ENCODE results near the gene INSM2. TPM values are rescaled to one million over a fixed set of nuclear protein-coding genes. Genes with fewer than 3 reads are reported as not detected.

Gene INSM2, protein sequence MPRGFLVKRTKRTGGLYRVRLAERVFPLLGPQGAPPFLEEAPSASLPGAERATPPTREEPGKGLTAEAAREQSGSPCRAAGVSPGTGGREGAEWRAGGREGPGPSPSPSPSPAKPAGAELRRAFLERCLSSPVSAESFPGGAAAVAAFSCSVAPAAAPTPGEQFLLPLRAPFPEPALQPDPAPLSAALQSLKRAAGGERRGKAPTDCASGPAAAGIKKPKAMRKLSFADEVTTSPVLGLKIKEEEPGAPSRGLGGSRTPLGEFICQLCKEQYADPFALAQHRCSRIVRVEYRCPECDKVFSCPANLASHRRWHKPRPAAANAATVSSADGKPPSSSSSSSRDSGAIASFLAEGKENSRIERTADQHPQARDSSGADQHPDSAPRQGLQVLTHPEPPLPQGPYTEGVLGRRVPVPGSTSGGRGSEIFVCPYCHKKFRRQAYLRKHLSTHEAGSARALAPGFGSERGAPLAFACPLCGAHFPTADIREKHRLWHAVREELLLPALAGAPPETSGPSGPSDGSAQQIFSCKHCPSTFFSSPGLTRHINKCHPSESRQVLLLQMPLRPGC
- under 1 TPM in 1 of 2 experiments, not detected in 1; 0.07 TPM for total RNA-seq
- not detected for polyA plus RNA-seq

- Mint-ChIP-seq H3K36me3 (peaks cover 7 to 9% (median 9%) of the 10 kb centered on the region in 3 donors), H3K4me1 (peaks cover 7 to 20% (median 7%) of the 10 kb centered on the region in 3 donors), H3K4me3 (peak within 1 kb of the TSS; percentile 76 to 89 (median 80)), H3K9me3 (no peaks in the 10 kb centered on the region), H3K27me3 (peaks cover 38 to 56% of the 10 kb centered on the region in 2 donors), H3K27ac (no peak within 1 kb of the TSS)
- H3K4me3 ChIP-seq (ENCODE audit: low read length) = peak within 1 kb of the TSS; percentile 15
- ChIA-PET CTCF (interaction anchor here (0.9 kb wide), 1 partner anchor 10 kb away, joined by 3 read pairs; no protein-coding TSS in a partner anchor), POLR2A (no interaction called here)
- H3K4me1 ChIP-seq (ENCODE audit: insufficient read depth, low read length) = peaks cover 15% of the 10 kb centered on the region
- H3K36me3 ChIP-seq (ENCODE audit: insufficient read depth, low read length) = no peaks in the 10 kb centered on the region
- H3K9me3 ChIP-seq (ENCODE audit: low read length) = no peaks in the 10 kb centered on the region
- no peak within 1 kb of the TSS for H3K27ac ChIP-seq (ENCODE audit: low read depth, low read length)
- peaks cover 21% of the 10 kb centered on the region for H3K27me3 ChIP-seq (ENCODE audit: insufficient read depth, low read length, poor library complexity, severe bottlenecking)
- peak; percentile 11 to 52 (median 23) for DNase-seq
Observed at GRCh38 chr14:35533357-35534207, at the start of gene INSM2. Gene INSM2 (plus strand): TSS chr14:35534164. CDS start chr14:35534253, 89 bp downstream.

DNA sequence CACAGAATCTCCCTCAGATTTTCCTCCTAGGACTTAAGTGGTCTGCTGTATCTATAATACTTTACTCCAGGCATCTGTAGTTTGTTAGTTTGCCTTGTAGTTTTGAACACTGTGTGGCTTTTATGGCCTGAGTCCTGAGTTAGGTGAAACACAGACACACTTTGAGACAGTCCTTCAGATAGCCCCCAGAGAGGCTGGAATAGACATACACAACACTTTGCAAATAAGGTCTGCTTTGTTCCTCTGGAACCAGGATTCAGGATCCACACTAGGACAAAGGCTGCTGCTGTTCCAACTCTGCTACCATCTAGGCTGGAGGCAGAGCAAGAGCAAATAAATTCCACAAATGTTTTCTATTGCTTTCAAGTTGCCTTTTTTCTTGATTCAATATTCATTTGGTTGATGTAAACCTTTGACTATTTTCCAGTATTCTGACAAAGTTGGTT lies 41.4 kb upstream of the INSM2 start:
- DNase-seq = no peak

DNA sequence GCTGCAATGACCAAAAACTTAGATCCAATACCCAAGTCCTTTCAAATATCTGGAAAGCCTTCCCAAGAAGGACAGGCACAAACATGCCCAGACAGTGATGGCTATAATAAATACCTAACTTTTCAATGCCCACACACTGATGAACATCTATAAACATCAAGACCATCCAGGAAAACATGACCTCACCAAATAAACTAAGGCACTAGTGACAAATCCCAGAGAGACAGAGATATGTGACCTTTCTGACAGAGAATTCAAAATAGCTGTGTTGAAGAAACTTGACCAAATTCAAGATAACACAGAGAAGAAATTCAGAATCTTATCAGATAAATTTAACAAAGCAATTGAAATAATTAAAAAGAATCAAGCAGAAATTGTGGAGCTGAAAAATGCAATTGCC lies 38.7 kb upstream of the INSM2 start:
- ChIA-PET POLR2A (no interaction called here), CTCF (no interaction called here)
- H3K4me3 ChIP-seq (ENCODE audit: low read length) = no peak overlapping the region
- no peak for DNase-seq
- Mint-ChIP-seq H3K4me1 (no peaks in the 10 kb centered on the region), H3K36me3 (peaks cover 0 to 21% (median 0%) of the 10 kb centered on the region in 3 donors), H3K27ac (no peak overlapping the region), H3K4me3 (no peak overlapping the region), H3K27me3 (peaks cover 23 to 66% of the 10 kb centered on the region in 2 donors), H3K9me3 (peaks cover 16 to 21% (median 20%) of the 10 kb centered on the region in 5 donors)
- H3K36me3 ChIP-seq (ENCODE audit: insufficient read depth, low read length) = no peaks in the 10 kb centered on the region
- no peaks in the 10 kb centered on the region for H3K9me3 ChIP-seq (ENCODE audit: low read length)
- H3K4me1 ChIP-seq (ENCODE audit: insufficient read depth, low read length) = no peaks in the 10 kb centered on the region
- no peak overlapping the region for H3K27ac ChIP-seq (ENCODE audit: low read depth, low read length)
- no peaks in the 10 kb centered on the region for H3K27me3 ChIP-seq (ENCODE audit: insufficient read depth, low read length, poor library complexity, severe bottlenecking)

More for the DNA sequence above, 41.4 kb upstream of the INSM2 start:
- Histone ChIP-seq H3K9me3 (ENCODE audit: low read length) (no peaks in the 10 kb centered on the region), H3K27ac (ENCODE audit: low read depth, low read length) (no peak overlapping the region), H3K36me3 (ENCODE audit: insufficient read depth, low read length) (no peaks in the 10 kb centered on the region), H3K4me1 (ENCODE audit: insufficient read depth, low read length) (no peaks in the 10 kb centered on the region), H3K4me3 (ENCODE audit: low read length) (no peak overlapping the region), H3K27me3 (ENCODE audit: insufficient read depth, low read length, poor library complexity, severe bottlenecking) (no peaks in the 10 kb centered on the region)
- H3K27me3 Mint-ChIP-seq = peaks cover 19 to 47% of the 10 kb centered on the region in 2 donors
- H3K4me3 Mint-ChIP-seq = no peak overlapping the region
- H3K4me1 Mint-ChIP-seq = no peaks in the 10 kb centered on the region
- CTCF ChIA-PET = no interaction called here
- no peak overlapping the region for H3K27ac Mint-ChIP-seq
- H3K36me3 Mint-ChIP-seq = peaks cover 0 to 21% (median 0%) of the 10 kb centered on the region in 3 donors
- POLR2A ChIA-PET = no interaction called here
- H3K9me3 Mint-ChIP-seq = peaks cover 14 to 21% (median 18%) of the 10 kb centered on the region in 5 donors

DNA sequence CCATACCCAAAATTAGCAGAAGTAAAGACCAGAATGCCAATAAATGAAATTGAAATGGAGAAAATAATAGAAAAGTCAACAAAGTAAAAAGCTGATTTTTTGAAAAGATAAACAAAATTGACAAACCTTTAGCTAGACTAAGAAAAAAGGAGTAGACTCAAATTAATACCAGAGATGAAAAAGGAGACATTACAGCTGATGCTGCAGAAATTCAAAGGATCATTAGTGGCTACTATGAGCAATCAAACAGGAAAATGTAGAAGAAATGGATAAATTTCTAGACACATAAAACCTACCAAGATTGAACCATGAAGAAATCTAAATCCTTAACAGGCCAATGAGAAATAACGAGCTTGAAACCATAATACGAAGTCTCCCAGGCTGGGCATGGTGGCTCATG lies 34.8 kb upstream of the INSM2 start:
- Mint-ChIP-seq H3K36me3 (peaks cover 0 to 3% (median 0%) of the 10 kb centered on the region in 3 donors), H3K27ac (no peak overlapping the region), H3K4me1 (no peaks in the 10 kb centered on the region), H3K4me3 (no peak overlapping the region), H3K27me3 (peaks cover 19 to 54% of the 10 kb centered on the region in 2 donors), H3K9me3 (peaks cover 0 to 7% (median 5%) of the 10 kb centered on the region in 5 donors)
- DNase-seq = no peak
- Histone ChIP-seq H3K27me3 (ENCODE audit: insufficient read depth, low read length, poor library complexity, severe bottlenecking) (no peaks in the 10 kb centered on the region), H3K4me3 (ENCODE audit: low read length) (no peak overlapping the region), H3K9me3 (ENCODE audit: low read length) (no peaks in the 10 kb centered on the region), H3K36me3 (ENCODE audit: insufficient read depth, low read length) (no peaks in the 10 kb centered on the region), H3K27ac (ENCODE audit: low read depth, low read length) (no peak overlapping the region), H3K4me1 (ENCODE audit: insufficient read depth, low read length) (no peaks in the 10 kb centered on the region)
- ChIA-PET CTCF (no interaction called here), POLR2A (no interaction called here)

DNA sequence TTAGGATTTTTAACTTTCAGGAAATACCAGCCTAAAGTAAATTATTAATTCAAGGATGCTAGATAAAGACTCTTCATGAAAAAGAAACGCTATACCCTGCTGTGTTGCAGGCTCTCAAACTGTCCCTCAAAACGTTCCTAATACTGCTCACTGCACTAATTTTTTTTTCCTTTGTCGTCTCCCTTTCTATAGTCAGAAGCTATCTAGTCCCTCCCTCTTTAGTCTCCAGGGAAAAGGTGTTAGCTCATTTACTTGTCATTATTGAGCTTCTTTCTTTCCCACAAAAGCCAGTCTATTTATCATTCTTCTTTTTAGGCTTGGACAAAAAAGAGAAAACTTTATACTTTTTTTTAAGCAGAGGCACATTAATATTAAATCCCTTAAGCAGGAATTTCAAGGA lies 30.3 kb upstream of the INSM2 start:
- H3K4me1 ChIP-seq (ENCODE audit: insufficient read depth, low read length) = no peaks in the 10 kb centered on the region
- no peak overlapping the region for H3K27ac Mint-ChIP-seq
- no peak overlapping the region for H3K4me3 ChIP-seq (ENCODE audit: low read length)
- H3K27me3 Mint-ChIP-seq = peaks cover 11 to 28% of the 10 kb centered on the region in 2 donors
- CTCF ChIA-PET = no interaction called here
- no peak for DNase-seq
- no peaks in the 10 kb centered on the region for H3K27me3 ChIP-seq (ENCODE audit: insufficient read depth, low read length, poor library complexity, severe bottlenecking)
- H3K36me3 ChIP-seq (ENCODE audit: insufficient read depth, low read length) = no peaks in the 10 kb centered on the region
- no peak overlapping the region for H3K27ac ChIP-seq (ENCODE audit: low read depth, low read length)
- no peaks in the 10 kb centered on the region for H3K36me3 Mint-ChIP-seq
- no peaks in the 10 kb centered on the region for H3K4me1 Mint-ChIP-seq
- POLR2A ChIA-PET = no interaction called here
- H3K9me3 ChIP-seq (ENCODE audit: low read length) = no peaks in the 10 kb centered on the region
- H3K4me3 Mint-ChIP-seq = no peak overlapping the region
- H3K9me3 Mint-ChIP-seq = peaks cover 0 to 7% (median 5%) of the 10 kb centered on the region in 5 donors

- H3K4me1 ChIP-seq (ENCODE audit: insufficient read depth, low read length) = no peaks in the 10 kb centered on the region
- no peaks in the 10 kb centered on the region for H3K9me3 ChIP-seq (ENCODE audit: low read length)
- H3K4me3 ChIP-seq (ENCODE audit: low read length) = no peak overlapping the region
- H3K36me3 ChIP-seq (ENCODE audit: insufficient read depth, low read length) = no peaks in the 10 kb centered on the region
- CTCF ChIA-PET = no interaction called here
- Mint-ChIP-seq H3K36me3 (no peaks in the 10 kb centered on the region), H3K9me3 (peaks cover 0 to 7% (median under 1%) of the 10 kb centered on the region in 5 donors), H3K4me3 (no peak overlapping the region), H3K27me3 (peaks cover 8 to 21% of the 10 kb centered on the region in 2 donors), H3K4me1 (no peaks in the 10 kb centered on the region), H3K27ac (no peak overlapping the region)
- no peak for DNase-seq
- POLR2A ChIA-PET = no interaction called here
- no peak overlapping the region for H3K27ac ChIP-seq (ENCODE audit: low read depth, low read length)
- no peaks in the 10 kb centered on the region for H3K27me3 ChIP-seq (ENCODE audit: insufficient read depth, low read length, poor library complexity, severe bottlenecking)
Observed at GRCh38 chr14:35504260-35504659, 29.7 kb upstream of the INSM2 start.

DNA sequence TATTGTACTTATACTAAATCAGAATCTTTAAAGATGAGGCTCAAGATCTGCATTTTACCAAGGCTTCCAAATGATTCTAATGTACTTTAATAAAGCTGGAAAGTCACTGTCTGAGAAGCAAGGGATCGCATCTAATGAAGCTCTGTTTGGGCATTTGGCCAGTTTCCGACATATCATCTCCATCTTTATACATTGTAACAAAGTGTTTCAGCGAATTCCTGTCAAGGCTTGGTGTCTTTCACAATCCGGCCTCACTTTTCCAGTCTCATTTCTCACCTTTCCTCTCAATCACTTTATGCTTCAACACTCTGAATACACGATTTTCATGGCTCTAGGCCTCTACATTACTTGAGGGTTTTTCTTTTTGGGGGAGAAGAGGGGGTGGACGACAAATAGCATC lies 27.5 kb upstream of the INSM2 start:
- Histone ChIP-seq H3K4me1 (ENCODE audit: insufficient read depth, low read length) (no peaks in the 10 kb centered on the region), H3K27ac (ENCODE audit: low read depth, low read length) (no peak overlapping the region), H3K36me3 (ENCODE audit: insufficient read depth, low read length) (no peaks in the 10 kb centered on the region), H3K9me3 (ENCODE audit: low read length) (no peaks in the 10 kb centered on the region), H3K4me3 (ENCODE audit: low read length) (no peak overlapping the region), H3K27me3 (ENCODE audit: insufficient read depth, low read length, poor library complexity, severe bottlenecking) (no peaks in the 10 kb centered on the region)
- Mint-ChIP-seq H3K27me3 (peaks cover 0 to 7% of the 10 kb centered on the region in 2 donors), H3K4me3 (no peak overlapping the region), H3K36me3 (no peaks in the 10 kb centered on the region), H3K27ac (no peak overlapping the region), H3K4me1 (no peaks in the 10 kb centered on the region), H3K9me3 (no peaks in the 10 kb centered on the region)
- DNase-seq = no peak
- ChIA-PET CTCF (no interaction called here), POLR2A (no interaction called here)

DNA sequence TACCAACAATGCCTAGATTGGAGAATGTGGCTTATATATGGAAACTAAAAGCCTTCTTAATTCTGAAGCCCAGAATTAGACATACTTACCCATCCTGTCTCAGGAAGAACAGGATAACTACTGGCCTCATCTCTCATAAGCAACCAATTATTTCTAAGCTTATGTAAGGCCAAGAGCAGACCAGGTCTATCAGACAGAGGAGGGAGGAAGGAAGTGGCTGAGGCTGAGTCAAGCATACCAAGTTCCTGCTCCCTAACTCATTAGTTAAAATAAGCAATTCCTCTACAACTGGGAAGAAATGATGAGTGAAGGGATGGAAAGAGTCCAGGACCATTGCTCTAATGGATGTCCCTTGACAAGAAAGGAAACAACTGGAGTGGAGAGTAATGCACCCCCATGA lies 27.0 kb upstream of the INSM2 start:
- H3K36me3 Mint-ChIP-seq = no peaks in the 10 kb centered on the region
- H3K4me1 ChIP-seq (ENCODE audit: insufficient read depth, low read length) = no peaks in the 10 kb centered on the region
- H3K4me3 ChIP-seq (ENCODE audit: low read length) = no peak overlapping the region
- ChIA-PET POLR2A (no interaction called here), CTCF (no interaction called here)
- H3K27ac Mint-ChIP-seq = no peak overlapping the region
- H3K4me1 Mint-ChIP-seq = no peaks in the 10 kb centered on the region
- no peak overlapping the region for H3K27ac ChIP-seq (ENCODE audit: low read depth, low read length)
- no peak overlapping the region for H3K4me3 Mint-ChIP-seq
- H3K9me3 Mint-ChIP-seq = no peaks in the 10 kb centered on the region
- H3K27me3 Mint-ChIP-seq = peaks cover 0 to 3% of the 10 kb centered on the region in 2 donors
- no peak for DNase-seq
- no peaks in the 10 kb centered on the region for H3K27me3 ChIP-seq (ENCODE audit: insufficient read depth, low read length, poor library complexity, severe bottlenecking)
- H3K9me3 ChIP-seq (ENCODE audit: low read length) = no peaks in the 10 kb centered on the region
- H3K36me3 ChIP-seq (ENCODE audit: insufficient read depth, low read length) = no peaks in the 10 kb centered on the region

Data from CD8-positive, alpha-beta memory T cell (primary cell).